Fibroblast of mammary gland (primary cell): ENCODE data around the gene DNAJC21.

Experiments used
- DNase-seq: peaks from one replicate; pipeline ENCODE4 v3.0.0-alpha.2; 2010; ENCODE audit warnings: low read depth
- H3K4me3 ChIP-seq: 2 replicates; pipeline ENCODE4 v1.5.1; 2011; ENCODE audit warnings: low read depth, mild to moderate bottlenecking, low read length, moderate library complexity; ENCODE audit not compliant: control insufficient read depth
- TF ChIP-seq, protein P1 (sequence below): conservative IDR thresholded peaks from 2 replicates; pipeline ENCODE4 v1.5.1; 2011; ENCODE audit warnings: low read depth, low read length, inconsistent platforms; ENCODE audit not compliant: control insufficient read depth, insufficient read depth

Gene DNAJC21

DNA sequence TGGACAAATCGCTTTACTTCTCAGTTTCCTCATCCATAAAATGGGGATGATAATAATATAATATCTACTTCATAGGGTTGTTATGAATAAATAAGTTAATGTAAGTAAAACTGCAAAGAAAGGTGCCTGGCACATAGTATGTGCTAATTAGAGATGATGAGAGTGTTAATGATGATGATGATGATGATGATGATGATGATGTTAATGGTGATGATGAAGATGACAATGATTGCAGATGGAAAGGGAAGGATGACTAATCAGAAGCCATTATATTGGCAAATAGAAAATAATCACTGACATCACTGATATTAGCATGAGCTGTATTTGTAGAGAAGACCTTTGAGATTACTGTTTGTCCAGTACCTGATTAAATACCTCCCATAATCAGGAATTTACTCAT is 34.6 kb upstream of the DNAJC21 start:
- TF ChIP-seq, protein P1, sequence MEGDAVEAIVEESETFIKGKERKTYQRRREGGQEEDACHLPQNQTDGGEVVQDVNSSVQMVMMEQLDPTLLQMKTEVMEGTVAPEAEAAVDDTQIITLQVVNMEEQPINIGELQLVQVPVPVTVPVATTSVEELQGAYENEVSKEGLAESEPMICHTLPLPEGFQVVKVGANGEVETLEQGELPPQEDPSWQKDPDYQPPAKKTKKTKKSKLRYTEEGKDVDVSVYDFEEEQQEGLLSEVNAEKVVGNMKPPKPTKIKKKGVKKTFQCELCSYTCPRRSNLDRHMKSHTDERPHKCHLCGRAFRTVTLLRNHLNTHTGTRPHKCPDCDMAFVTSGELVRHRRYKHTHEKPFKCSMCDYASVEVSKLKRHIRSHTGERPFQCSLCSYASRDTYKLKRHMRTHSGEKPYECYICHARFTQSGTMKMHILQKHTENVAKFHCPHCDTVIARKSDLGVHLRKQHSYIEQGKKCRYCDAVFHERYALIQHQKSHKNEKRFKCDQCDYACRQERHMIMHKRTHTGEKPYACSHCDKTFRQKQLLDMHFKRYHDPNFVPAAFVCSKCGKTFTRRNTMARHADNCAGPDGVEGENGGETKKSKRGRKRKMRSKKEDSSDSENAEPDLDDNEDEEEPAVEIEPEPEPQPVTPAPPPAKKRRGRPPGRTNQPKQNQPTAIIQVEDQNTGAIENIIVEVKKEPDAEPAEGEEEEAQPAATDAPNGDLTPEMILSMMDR = no peak
- DNase-seq = no peak
- no peak overlapping the region for H3K4me3 ChIP-seq

DNA sequence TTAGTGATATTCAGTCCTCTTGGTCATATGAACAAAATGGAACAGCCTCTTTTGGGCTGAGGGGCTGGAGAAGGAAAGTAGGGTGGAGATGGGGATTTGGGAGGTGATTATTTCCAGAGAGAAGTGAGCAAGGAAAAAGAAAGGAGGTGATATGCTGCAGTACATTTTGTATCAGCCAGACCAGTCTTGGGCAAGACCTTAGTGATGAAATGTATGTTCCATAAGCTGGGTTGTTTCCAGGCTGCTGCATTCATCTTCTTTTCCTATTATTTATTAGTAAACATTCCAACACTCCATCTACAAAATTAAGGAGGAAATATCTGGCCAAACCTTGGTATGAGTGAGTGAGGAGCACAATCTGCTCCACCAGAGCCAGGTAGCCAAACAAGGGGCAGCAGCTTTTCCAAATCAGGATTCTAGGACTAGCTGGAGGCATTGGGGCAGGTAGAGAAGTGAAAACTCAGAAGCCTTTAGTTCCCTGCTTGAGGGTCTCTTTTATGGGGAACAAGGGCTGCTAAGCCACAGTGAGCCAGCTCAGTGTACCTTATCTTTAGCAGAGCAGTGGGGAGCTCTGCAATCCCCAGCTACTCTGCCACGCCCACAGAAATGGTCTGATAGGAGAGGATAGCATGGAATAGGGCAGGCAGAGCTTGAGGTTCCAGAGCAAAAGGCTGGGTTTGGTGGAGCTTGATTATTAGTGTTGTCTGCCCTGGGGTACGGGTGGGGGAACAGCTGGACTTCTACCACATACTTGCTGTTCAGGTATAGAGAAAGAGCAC is 33.5 kb upstream of the DNAJC21 start:
- peak; percentile 50 for DNase-seq
- no peak overlapping the region for H3K4me3 ChIP-seq
- TF ChIP-seq, protein P1 = no peak

DNA sequence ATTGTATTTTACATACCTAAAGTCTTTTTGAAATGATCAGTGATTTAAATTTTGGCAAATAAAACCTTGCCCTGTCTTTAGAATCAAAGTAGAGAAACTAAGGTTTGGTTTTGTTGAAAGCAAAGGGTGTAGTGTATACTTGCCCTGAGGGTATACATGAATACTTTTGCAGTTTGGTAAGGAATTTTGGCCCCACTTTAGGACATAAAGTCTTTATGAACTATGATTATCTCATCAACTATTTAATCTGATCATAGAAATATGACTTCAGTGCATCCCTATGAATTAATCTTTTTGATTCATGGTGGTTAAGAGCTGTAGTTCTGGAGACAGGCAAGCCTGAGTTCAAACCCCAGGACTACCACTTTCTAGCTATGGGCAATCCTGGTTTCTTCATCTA is 31.7 kb upstream of the DNAJC21 start:
- TF ChIP-seq, protein P1 = no peak
- no peak overlapping the region for H3K4me3 ChIP-seq
- DNase-seq = no peak

DNA sequence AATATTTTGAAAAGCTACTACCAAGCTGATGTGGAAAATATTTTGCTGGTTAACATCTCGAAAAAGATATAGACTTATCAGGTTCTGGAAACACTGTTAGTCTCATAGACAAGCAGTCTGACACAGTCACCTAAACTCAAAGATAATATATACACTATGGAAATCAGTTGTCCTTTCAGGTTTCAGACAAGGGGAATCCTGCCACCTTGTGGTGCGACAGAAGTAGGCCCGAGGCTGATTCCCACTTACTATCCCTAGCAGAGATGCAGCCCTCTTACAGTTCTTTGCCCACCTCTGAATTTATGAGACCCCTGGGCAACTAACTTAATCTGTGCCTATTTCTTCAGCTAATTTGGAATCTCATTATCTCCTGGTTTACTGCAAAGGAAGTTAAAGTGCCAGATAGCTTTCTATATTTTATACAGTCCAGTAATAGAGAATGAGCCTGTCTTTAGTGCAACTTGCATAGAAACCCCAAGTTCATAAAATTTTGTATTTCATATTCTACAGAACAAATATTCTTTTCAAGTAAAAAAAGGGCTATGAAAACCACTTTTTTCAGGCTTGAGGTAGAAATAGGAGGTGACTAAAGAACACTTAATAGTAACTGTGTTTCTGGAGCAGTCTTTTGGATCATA is 31.0 kb upstream of the DNAJC21 start:
- TF ChIP-seq, protein P1 = peak; percentile 92
- H3K4me3 ChIP-seq = no peak overlapping the region
- peak; percentile 77 for DNase-seq

DNA sequence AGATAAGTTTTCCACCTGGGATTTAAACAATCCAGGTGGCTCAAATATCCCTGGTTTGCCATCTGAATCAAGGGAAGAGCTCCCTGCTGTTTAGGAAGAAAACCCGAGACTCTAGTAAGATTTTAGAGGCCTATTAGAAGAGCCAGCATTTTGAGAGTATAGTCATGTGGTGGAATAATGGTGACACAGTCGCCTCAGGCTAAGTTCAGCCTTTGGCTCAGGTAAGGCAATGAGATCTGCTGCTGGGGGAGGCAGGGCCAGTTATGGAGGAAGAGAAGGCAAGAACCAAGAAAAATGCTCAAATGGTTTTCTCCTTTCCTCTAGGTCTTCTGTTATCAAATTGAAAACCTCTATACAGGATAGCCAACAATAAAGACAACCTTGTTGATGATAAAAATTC is 30.3 kb upstream of the DNAJC21 start:
- DNase-seq = no peak
- no peak overlapping the region for H3K4me3 ChIP-seq
- TF ChIP-seq, protein P1 = no peak

DNA sequence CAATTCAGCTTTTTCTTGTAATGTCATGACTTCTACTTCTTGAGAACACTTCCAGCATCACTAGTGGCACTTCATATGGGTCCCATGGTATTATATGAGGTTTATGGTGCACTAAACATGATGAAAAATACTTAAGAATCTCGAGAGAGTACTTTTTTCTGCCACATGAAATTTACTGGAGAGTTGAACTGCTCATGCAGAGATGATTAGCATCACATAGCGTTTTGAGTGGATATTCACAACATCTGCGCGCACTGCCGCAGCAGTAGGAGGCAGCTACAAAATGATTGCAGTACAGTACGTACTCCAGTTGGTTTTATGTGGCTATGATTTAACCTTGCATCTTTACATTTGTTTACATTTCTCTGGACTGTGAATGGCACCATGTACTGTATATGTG is 28.7 kb upstream of the DNAJC21 start:
- no peak overlapping the region for H3K4me3 ChIP-seq
- DNase-seq = no peak
- TF ChIP-seq, protein P1 = no peak

DNA sequence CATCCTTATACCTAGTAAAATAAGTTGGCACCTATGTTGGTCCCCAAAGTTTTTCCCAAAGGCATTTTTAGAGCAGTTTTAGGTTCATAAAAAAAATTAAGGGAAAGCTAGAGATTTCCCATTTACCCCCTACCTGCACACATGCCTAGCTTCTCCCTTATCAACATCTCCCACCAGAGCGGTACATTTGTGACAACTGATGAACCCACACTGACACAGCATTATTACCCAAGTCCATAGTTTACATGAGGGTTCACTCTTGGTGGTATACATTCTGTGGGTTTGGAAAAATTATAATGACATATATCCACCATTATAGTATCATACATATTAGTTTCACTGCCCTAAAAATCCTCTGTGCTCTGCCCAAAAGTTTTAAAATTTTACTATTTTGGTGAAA is 26.1 kb upstream of the DNAJC21 start:
- no peak for DNase-seq
- TF ChIP-seq, protein P1 = no peak
- H3K4me3 ChIP-seq = no peak overlapping the region
